ENCODE measurements around the gene MAG.

MAG gene

GRCh38 chr19:35345671-35346111 is 53.7 kb downstream of the MAG start:
- no peaks in the 10 kb centered on the region for H3K4me1 ChIP-seq (ENCODE audit: control insufficient read depth, insufficient read depth, low read length)
- peaks cover 41% of the 10 kb centered on the region for H3K27me3 ChIP-seq (ENCODE audit: control insufficient read depth, insufficient read depth, low read length)
- no peaks in the 10 kb centered on the region for H3K36me3 ChIP-seq (ENCODE audit: insufficient read depth, low read length)
- no peaks in the 10 kb centered on the region for H3K9me3 ChIP-seq (replicated peaks; ENCODE audit: low read length)
- H3K9ac ChIP-seq (ENCODE audit: low read depth, low read length), result no peak overlapping the region
- H3K4me3 ChIP-seq (ENCODE audit: low read length), result no peak overlapping the region
- H3K4me2 ChIP-seq (ENCODE audit: low read length), result no peak overlapping the region

DNA sequence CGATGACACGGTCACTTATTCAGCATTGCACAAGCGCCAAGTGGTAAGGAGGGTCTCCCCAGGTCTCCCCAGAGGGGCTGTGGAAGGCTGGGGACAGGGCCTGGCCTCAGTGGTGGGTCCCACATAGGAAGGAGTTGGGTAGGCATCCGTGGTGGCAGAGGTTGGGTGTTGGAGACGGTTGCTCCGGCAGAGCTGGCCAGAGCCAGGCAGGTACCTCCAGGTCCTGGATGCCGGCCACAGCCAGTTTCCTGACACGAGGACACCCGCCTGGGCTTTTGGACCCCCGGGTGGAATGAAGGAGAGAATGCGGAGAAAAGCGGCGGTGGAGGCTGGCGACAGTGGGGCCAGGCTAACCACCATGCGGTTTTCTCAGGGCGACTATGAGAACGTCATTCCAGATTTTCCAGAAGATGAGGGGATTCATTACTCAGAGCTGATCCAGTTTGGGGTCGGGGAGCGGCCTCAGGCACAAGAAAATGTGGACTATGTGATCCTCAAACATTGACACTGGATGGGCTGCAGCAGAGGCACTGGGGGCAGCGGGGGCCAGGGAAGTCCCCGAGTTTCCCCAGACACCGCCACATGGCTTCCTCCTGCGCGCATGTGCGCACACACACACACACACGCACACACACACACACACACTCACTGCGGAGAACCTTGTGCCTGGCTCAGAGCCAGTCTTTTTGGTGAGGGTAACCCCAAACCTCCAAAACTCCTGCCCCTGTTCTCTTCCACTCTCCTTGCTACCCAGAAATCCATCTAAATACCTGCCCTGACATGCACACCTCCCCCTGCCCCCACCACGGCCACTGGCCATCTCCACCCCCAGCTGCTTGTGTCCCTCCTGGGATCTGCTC is 54.5 kb downstream of the MAG start:
- Histone ChIP-seq H3K36me3 (ENCODE audit: insufficient read depth, low read length) (no peaks in the 10 kb centered on the region), H3K9ac (ENCODE audit: low read depth, low read length) (no peak overlapping the region), H3K4me1 (ENCODE audit: control insufficient read depth, insufficient read depth, low read length) (no peaks in the 10 kb centered on the region), H3K4me3 (ENCODE audit: low read length) (no peak overlapping the region), H3K27me3 (ENCODE audit: control insufficient read depth, insufficient read depth, low read length) (peaks cover 41% of the 10 kb centered on the region), H3K4me2 (ENCODE audit: low read length) (no peak overlapping the region), H3K9me3 (replicated peaks; ENCODE audit: low read length) (no peaks in the 10 kb centered on the region)

DNA sequence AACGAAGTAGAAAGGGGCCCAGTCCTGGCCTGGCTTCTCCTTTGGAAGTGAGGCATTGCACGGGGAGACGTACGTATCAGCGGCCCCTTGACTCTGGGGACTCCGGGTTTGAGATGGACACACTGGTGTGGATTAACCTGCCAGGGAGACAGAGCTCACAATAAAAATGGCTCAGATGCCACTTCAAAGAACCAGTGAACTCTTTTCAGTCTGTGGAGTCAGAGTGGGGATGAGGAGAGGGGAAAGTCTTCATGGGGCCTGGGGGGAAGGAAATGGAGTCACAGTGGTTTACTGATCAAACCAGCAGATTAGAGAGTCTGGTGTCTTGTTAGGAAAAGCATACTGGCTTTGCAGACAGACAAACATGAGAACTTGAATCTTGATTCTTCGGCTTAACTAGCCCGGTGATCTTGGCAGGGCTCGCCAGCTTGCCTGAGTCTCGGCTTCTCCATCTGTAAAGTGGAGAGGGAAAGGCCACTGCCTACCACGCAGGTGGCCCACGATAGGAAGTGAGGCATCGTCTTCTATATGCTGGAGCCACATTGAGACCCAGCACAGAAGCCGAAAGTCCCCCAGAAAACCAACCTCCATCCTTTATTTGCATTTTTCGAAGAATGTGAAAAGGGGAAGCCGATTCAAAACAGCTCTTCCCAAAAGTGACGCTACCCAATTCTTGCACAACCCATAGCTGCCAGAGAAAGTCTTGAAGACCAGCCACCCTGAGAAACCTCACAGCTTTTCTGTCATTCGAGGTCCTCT is 55.4 kb downstream of the MAG start, which contains the start of gene FFAR1:
TSS of gene FFAR1 (plus strand) at position 732 of the 759 bp plus-strand sequence. CDS start 3,650 bp downstream, outside the sequence.
- Histone ChIP-seq H3K4me3 (ENCODE audit: low read length) (no peak within 1 kb of the TSS), H3K4me1 (ENCODE audit: control insufficient read depth, insufficient read depth, low read length) (no peaks in the 10 kb centered on the region)

DNA sequence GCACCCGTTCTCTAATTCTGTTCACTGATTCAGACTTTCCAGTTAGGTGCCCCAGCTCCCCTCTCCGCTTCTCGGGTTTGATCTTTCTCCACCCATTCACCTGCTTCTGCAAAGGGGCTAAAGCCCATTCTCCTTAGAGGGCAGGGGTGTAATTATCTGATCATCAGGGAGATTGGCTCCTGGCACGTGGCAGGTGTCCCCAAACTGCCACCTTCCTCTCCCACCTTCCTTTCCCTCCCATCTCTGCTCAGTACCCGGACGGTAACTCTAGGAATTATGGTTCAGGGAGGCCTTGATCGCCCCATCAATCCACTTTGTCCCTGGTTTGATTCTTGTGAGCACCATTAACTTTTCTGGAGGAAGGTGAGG is 56.0 kb downstream of the MAG start:
- Histone ChIP-seq H3K27me3 (ENCODE audit: control insufficient read depth, insufficient read depth, low read length) (peaks cover 36% of the 10 kb centered on the region), H3K9ac (ENCODE audit: low read depth, low read length) (no peak overlapping the region), H3K36me3 (ENCODE audit: insufficient read depth, low read length) (no peaks in the 10 kb centered on the region), H3K4me3 (ENCODE audit: low read length) (no peak overlapping the region), H3K4me1 (ENCODE audit: control insufficient read depth, insufficient read depth, low read length) (no peaks in the 10 kb centered on the region), H3K9me3 (replicated peaks; ENCODE audit: low read length) (no peaks in the 10 kb centered on the region), H3K4me2 (ENCODE audit: low read length) (no peak overlapping the region)

More for the DNA sequence above, 55.4 kb downstream of the MAG start, which contains the start of gene FFAR1:
- H3K9me3 ChIP-seq (replicated peaks; ENCODE audit: low read length), result no peaks in the 10 kb centered on the region
- no peak within 1 kb of the TSS for H3K4me2 ChIP-seq (ENCODE audit: low read length)
- peaks cover 38% of the 10 kb centered on the region for H3K27me3 ChIP-seq (ENCODE audit: control insufficient read depth, insufficient read depth, low read length)
- no peaks in the 10 kb centered on the region for H3K36me3 ChIP-seq (ENCODE audit: insufficient read depth, low read length)
- no peak within 1 kb of the TSS for H3K9ac ChIP-seq (ENCODE audit: low read depth, low read length)

DNA sequence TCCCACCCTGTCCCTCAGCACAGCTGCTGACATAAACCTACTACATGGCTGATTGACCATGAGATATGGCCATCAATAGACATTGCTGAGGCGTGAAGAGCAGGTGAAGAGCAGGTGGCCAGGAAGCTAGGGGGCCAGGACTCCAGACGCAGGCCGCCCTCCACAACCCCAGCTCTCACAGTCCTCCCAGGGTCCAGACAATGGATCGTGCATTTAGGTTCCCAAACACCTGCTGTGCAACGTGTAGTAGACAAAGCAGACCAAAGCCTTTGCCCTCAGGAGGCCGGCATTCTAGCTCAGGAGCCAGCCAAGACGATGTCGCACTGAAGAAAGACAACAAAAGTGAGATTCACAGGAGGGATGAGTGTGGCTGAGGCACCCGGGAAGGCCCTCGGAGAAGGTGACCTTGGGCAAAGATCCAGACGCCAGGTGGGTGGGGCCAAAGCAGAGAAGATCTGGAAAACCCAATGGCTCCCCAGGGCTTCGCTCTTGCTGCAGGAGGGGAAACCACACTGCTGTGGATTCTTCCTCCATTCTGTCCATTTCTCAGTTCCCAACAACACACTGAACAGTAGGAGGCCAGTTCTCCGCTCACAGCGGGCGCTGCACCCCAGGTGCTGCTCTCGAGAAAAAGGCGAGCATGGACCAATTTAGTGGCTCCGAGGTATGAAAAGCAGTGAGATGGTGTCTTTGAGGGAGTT is 57.1 kb downstream of the MAG start:
- H3K4me1 ChIP-seq (ENCODE audit: control insufficient read depth, insufficient read depth, low read length), result no peaks in the 10 kb centered on the region
- H3K4me3 ChIP-seq (ENCODE audit: low read length), result no peak overlapping the region
- no peak overlapping the region for H3K9ac ChIP-seq (ENCODE audit: low read depth, low read length)
- H3K27me3 ChIP-seq (ENCODE audit: control insufficient read depth, insufficient read depth, low read length), result peaks cover 37% of the 10 kb centered on the region
- H3K36me3 ChIP-seq (ENCODE audit: insufficient read depth, low read length), result no peaks in the 10 kb centered on the region
- H3K9me3 ChIP-seq (replicated peaks; ENCODE audit: low read length), result no peaks in the 10 kb centered on the region
- no peak overlapping the region for H3K4me2 ChIP-seq (ENCODE audit: low read length)

DNA sequence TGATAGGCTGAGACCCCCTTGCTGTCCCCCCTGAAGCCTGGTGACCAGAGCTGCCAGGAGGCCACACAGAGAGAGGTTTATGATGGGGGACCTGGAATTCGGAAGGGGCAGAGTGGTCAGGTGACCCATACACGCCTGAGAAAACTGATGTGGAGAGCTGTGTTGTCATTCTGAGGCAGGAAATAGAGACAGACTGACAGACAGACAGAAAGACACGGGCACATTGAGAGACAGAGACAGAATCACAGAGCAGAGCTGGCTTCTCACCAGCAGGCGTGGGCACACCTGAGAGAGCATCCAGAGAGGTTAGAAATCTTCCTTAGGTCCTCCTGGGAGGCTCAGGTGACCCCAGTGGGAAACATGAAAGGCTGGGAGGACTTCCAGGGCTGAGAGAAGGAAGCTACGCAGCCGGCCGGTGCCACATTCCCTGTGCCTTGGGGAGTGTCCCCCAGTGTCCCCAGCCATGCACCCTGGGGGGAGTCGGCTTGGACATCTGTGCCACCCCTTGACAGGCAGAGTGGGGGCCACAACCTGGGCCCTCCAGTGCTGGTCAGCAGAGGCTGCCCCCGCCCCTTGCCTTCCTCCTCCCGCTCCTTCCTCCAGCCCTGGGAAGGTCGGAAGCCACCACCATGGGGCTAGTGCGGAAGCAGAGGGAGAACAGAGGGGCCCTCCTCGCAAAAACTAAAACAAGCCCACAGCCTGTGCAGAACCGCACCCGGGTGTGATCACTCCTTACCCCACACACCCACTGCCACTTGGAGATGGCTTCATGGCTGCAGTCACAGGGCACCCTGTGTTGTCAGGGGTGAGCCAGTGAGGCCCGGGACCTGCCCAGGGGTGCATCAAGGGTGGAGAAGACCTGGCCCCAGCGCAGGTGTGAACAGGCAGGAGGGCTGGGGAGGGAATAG is 57.9 kb downstream of the MAG start:
- no peaks in the 10 kb centered on the region for H3K4me1 ChIP-seq (ENCODE audit: control insufficient read depth, insufficient read depth, low read length)
- no peak overlapping the region for H3K4me3 ChIP-seq (ENCODE audit: low read length)
- H3K4me2 ChIP-seq (ENCODE audit: low read length), result no peak overlapping the region
- H3K36me3 ChIP-seq (ENCODE audit: insufficient read depth, low read length), result no peaks in the 10 kb centered on the region
- peaks cover 39% of the 10 kb centered on the region for H3K27me3 ChIP-seq (ENCODE audit: control insufficient read depth, insufficient read depth, low read length)
- no peak overlapping the region for H3K9ac ChIP-seq (ENCODE audit: low read depth, low read length)
- no peaks in the 10 kb centered on the region for H3K9me3 ChIP-seq (replicated peaks; ENCODE audit: low read length)

GRCh38 chr19:35350591-35350990 is 58.6 kb downstream of the MAG start:
- H3K36me3 ChIP-seq (ENCODE audit: insufficient read depth, low read length), result no peaks in the 10 kb centered on the region
- H3K27me3 ChIP-seq (ENCODE audit: control insufficient read depth, insufficient read depth, low read length), result peaks cover 44% of the 10 kb centered on the region
- no peaks in the 10 kb centered on the region for H3K9me3 ChIP-seq (replicated peaks; ENCODE audit: low read length)
- no peaks in the 10 kb centered on the region for H3K4me1 ChIP-seq (ENCODE audit: control insufficient read depth, insufficient read depth, low read length)
- H3K4me2 ChIP-seq (ENCODE audit: low read length), result no peak overlapping the region
- H3K9ac ChIP-seq (ENCODE audit: low read depth, low read length), result no peak overlapping the region
- no peak overlapping the region for H3K4me3 ChIP-seq (ENCODE audit: low read length)

GRCh38 chr19:35351411-35352176 is 59.6 kb downstream of the MAG start:
- H3K4me1 ChIP-seq (ENCODE audit: control insufficient read depth, insufficient read depth, low read length), result no peaks in the 10 kb centered on the region
- H3K9me3 ChIP-seq (replicated peaks; ENCODE audit: low read length), result no peaks in the 10 kb centered on the region
- no peak overlapping the region for H3K4me3 ChIP-seq (ENCODE audit: low read length)
- no peak overlapping the region for H3K9ac ChIP-seq (ENCODE audit: low read depth, low read length)
- H3K27me3 ChIP-seq (ENCODE audit: control insufficient read depth, insufficient read depth, low read length), result peaks cover 42% of the 10 kb centered on the region
- H3K4me2 ChIP-seq (ENCODE audit: low read length), result no peak overlapping the region
- no peaks in the 10 kb centered on the region for H3K36me3 ChIP-seq (ENCODE audit: insufficient read depth, low read length)

- Histone ChIP-seq H3K4me3 (ENCODE audit: low read length) (no peak overlapping the region), H3K4me2 (ENCODE audit: low read length) (no peak overlapping the region), H3K9me3 (replicated peaks; ENCODE audit: low read length) (no peaks in the 10 kb centered on the region), H3K36me3 (ENCODE audit: insufficient read depth, low read length) (no peaks in the 10 kb centered on the region), H3K27me3 (ENCODE audit: control insufficient read depth, insufficient read depth, low read length) (peaks cover 43% of the 10 kb centered on the region), H3K4me1 (ENCODE audit: control insufficient read depth, insufficient read depth, low read length) (no peaks in the 10 kb centered on the region), H3K9ac (ENCODE audit: low read depth, low read length) (no peak overlapping the region)
Measured at GRCh38 chr19:35352177-35352447, 60.2 kb downstream of the MAG start.

DNA sequence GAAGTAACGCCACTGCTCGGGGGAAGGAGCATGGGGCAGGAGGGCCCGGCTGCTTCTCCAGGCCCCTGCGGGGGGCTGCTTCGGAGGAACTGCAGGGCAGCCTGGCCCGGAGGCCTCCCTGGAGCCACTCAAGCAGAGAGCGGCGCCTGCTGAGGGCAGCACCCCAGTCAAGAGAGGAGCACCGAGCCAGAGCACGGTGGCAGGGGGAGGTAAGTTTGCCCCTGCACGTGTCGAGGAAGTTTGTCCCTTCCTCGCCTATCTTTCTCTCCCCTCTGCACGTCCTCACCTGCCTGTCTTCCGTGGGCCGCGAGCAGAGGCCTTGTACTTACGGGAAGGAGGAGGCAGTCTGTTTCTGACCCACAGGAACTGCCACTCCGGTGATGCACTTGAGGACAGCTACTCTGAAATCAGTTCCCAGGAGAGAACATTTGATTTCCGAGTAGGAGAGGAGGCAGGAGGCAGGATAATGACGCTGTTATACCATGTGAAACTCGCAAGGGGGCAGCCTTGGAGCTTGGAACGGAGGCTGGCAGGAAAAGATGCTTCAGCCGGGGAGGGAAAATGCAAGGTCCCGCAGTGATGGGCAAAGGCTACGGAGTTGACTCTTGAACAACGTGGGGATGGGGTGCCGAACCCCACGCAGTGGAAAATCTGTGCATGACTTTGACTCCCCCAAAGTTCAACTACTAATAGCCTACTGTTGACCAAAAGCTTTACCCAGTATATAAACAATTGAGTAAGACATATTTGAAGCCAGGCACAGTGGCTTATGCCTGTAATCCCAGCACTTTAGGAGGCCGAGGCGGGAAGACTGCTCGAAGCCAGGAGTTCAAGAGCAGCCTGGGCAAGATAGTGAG is 60.7 kb downstream of the MAG start:
- Histone ChIP-seq H3K4me2 (ENCODE audit: low read length) (no peak overlapping the region), H3K9ac (ENCODE audit: low read depth, low read length) (no peak overlapping the region), H3K4me1 (ENCODE audit: control insufficient read depth, insufficient read depth, low read length) (no peaks in the 10 kb centered on the region), H3K4me3 (ENCODE audit: low read length) (no peak overlapping the region), H3K9me3 (replicated peaks; ENCODE audit: low read length) (no peaks in the 10 kb centered on the region), H3K27me3 (ENCODE audit: control insufficient read depth, insufficient read depth, low read length) (peaks cover 41% of the 10 kb centered on the region), H3K36me3 (ENCODE audit: insufficient read depth, low read length) (no peaks in the 10 kb centered on the region)

All from skeletal muscle satellite cell (primary cell).